H1 (cell line): ENCODE measurements around the gene AGPAT3. TPM values are rescaled to one million over a fixed set of nuclear protein-coding genes. Genes with fewer than 3 reads are reported as not detected.

Source experiments
- CTCF ChIA-PET: fragments of 300-600 bp; sonication (Branson Sonifier 250); formaldehyde crosslinking; loops from one replicate; lab custom pipeline; 2021; ENCODE audit not compliant: partially characterized antibody; lab: Charles Lee
- POLR2A ChIA-PET: fragments of 300-600 bp; sonication (Branson Sonifier 250); formaldehyde crosslinking; loops from one replicate; lab custom pipeline; 2021; ENCODE audit warnings: inconsistent platforms; ENCODE audit not compliant: partially characterized antibody; lab: Charles Lee
- DNase-seq, 2 experiments: peaks; one replicate each; pipeline versions ENCODE4 v3.0.0 to v3.0.0-alpha.2; 2010 to 2022; ENCODE audit warnings: low spot score in 2 of 2, low read depth in 1 of 2, mixed read lengths in 1 of 2
- FAIRE-seq: peaks from 2 replicates; lab custom pipeline; 2011; peaks lifted over from hg19 to GRCh38; lab: Jason Lieb, UNC
- H2AFZ ChIP-seq: 2 replicates; pipeline ENCODE4 v1.8.1; 2012; ENCODE audit warnings: low read length, inconsistent platforms
- H2AK5ac ChIP-seq: 2 replicates; pipeline ENCODE4 v1.6.1; 2013; ENCODE audit warnings: low read depth, low read length
- H2BK120ac ChIP-seq: replicated peaks from 2 replicates; pipeline ENCODE3; 2013; ENCODE audit warnings: low read depth, low read length, inconsistent platforms
- H2BK12ac ChIP-seq: 2 replicates; pipeline ENCODE4 v1.6.1; 2013; ENCODE audit warnings: low read depth, low read length
- H2BK15ac ChIP-seq: 2 replicates; pipeline ENCODE4 v1.6.1; 2013; ENCODE audit warnings: low read length
- H2BK20ac ChIP-seq: 2 replicates; pipeline ENCODE4 v1.6.1; 2013; ENCODE audit warnings: low read length
- H2BK5ac ChIP-seq: 2 replicates; pipeline ENCODE4 v1.6.1; 2013; ENCODE audit warnings: low read depth, low read length
- H3K14ac ChIP-seq: 2 replicates; pipeline ENCODE4 v1.6.1; 2013; ENCODE audit warnings: inconsistent platforms; ENCODE audit not compliant: insufficient read length
- H3K18ac ChIP-seq: 2 replicates; pipeline ENCODE4 v1.6.1; 2013; ENCODE audit warnings: low read length; ENCODE audit errors: extremely low read depth
- H3K23ac ChIP-seq: 2 replicates; pipeline ENCODE4 v1.6.1; 2013; ENCODE audit warnings: inconsistent platforms; ENCODE audit not compliant: insufficient read length
- H3K23me2 ChIP-seq: 2 replicates; pipeline ENCODE4 v1.6.1; 2013; ENCODE audit warnings: low read depth, low read length
- H3K27ac ChIP-seq: 2 replicates; pipeline ENCODE4 v1.6.1; 2011; ENCODE audit warnings: low read depth, low read length, inconsistent platforms
- H3K27me3 ChIP-seq, 4 experiments: replicated peaks in 1 of 4; 1 replicate in 1 of 4; 2 replicates in 3 of 4; pipeline versions ENCODE4 v1.6.1 to v1.8.1; 2011 to 2013; ENCODE audit warnings: low read length in 3 of 4, mild to moderate bottlenecking in 3 of 4, inconsistent platforms in 2 of 4, mixed read lengths in 2 of 4, moderate library complexity in 1 of 4; ENCODE audit not compliant: control insufficient read depth in 3 of 4, insufficient read depth in 3 of 4; ENCODE audit errors: extremely low read depth in 1 of 4
- H3K36me3 ChIP-seq, 4 experiments: 2 replicates each; pipeline versions ENCODE4 v1.6.1 to v1.8.1; 2011 to 2013; ENCODE audit warnings: mild to moderate bottlenecking in 4 of 4, low read length in 3 of 4, moderate library complexity in 2 of 4, control low read depth in 1 of 4, inconsistent platforms in 1 of 4; ENCODE audit not compliant: insufficient read depth in 4 of 4, control insufficient read depth in 2 of 4
- H3K4ac ChIP-seq: replicated peaks from 2 replicates; pipeline ENCODE3; 2013; ENCODE audit warnings: low read length, low read depth, mixed read lengths, inconsistent platforms; ENCODE audit not compliant: insufficient read length
- H3K4me1 ChIP-seq, 4 experiments: replicated peaks in 1 of 4; 1 replicate in 1 of 4; 2 replicates in 3 of 4; pipeline versions ENCODE4 v1.6.1 to v1.8.1; 2011 to 2013; ENCODE audit warnings: low read length in 3 of 4, inconsistent platforms in 2 of 4, mixed read lengths in 1 of 4; ENCODE audit not compliant: insufficient read depth in 4 of 4, control insufficient read depth in 3 of 4
- H3K4me2 ChIP-seq, 2 experiments: 2 replicates each; pipeline versions ENCODE4 v1.6.1 to v1.8.1; 2011 to 2013; ENCODE audit warnings: low read depth in 2 of 2, low read length in 2 of 2, control low read depth in 1 of 2, inconsistent platforms in 1 of 2, mild to moderate bottlenecking in 1 of 2; ENCODE audit not compliant: insufficient read depth in 1 of 2
- H3K4me3 ChIP-seq, 4 experiments: fragments of 200-600, 300-600 bp in 1 of 4; sonication (generic), shearing (Covaris generic), sonication (Bioruptor Twin) in 1 of 4; 2 replicates each; pipeline versions ENCODE4 v1.5.1 to v1.8.1; 2011 to 2016; ENCODE audit warnings: low read length in 4 of 4, low read depth in 3 of 4, control low read depth in 2 of 4, inconsistent platforms in 2 of 4, mild to moderate bottlenecking in 2 of 4, mixed read lengths in 1 of 4, moderate library complexity in 1 of 4; ENCODE audit not compliant: insufficient read depth in 2 of 4; ENCODE audit errors: extremely low read depth in 1 of 4
- H3K56ac ChIP-seq: replicated peaks from 2 replicates; pipeline ENCODE3; 2013; ENCODE audit warnings: low read depth, mild to moderate bottlenecking, mixed read lengths, low read length, inconsistent platforms; ENCODE audit not compliant: insufficient read length
- H3K79me1 ChIP-seq: 2 replicates; pipeline ENCODE4 v1.6.1; 2013; ENCODE audit warnings: low read depth, low read length, control low read depth
- H3K79me2 ChIP-seq, 2 experiments: 2 replicates each; pipeline versions ENCODE4 v1.6.1 to v1.8.1; 2012 to 2013; ENCODE audit warnings: low read length in 2 of 2, mild to moderate bottlenecking in 2 of 2, inconsistent platforms in 1 of 2; ENCODE audit not compliant: insufficient read depth in 2 of 2, control insufficient read depth in 1 of 2
- H3K9ac ChIP-seq, 4 experiments: replicated peaks in 1 of 4; 1 replicate in 1 of 4; 2 replicates in 3 of 4; pipeline versions ENCODE4 v1.6.1 to v1.8.1; 2011 to 2013; ENCODE audit warnings: low read depth in 3 of 4, low read length in 3 of 4, control low read depth in 2 of 4, mild to moderate bottlenecking in 2 of 4, moderate library complexity in 2 of 4, inconsistent platforms in 1 of 4; ENCODE audit errors: extremely low read depth in 1 of 4
- H3K9me3 ChIP-seq, 2 experiments: 2 replicates each; pipeline versions ENCODE4 v1.6.1 to v1.8.1; 2012 to 2013; ENCODE audit warnings: mild to moderate bottlenecking in 2 of 2, moderate library complexity in 2 of 2, control low read depth in 1 of 2, inconsistent platforms in 1 of 2, low read depth in 1 of 2, low read length in 1 of 2, mixed read lengths in 1 of 2; ENCODE audit not compliant: insufficient read depth in 2 of 2
- H4K20me1 ChIP-seq, 2 experiments: replicated peaks in 1 of 2; 2 replicates each; pipeline versions ENCODE3 to v1.8.1; 2011 to 2013; ENCODE audit warnings: inconsistent platforms in 2 of 2, low read length in 2 of 2, mild to moderate bottlenecking in 1 of 2; ENCODE audit not compliant: insufficient read depth in 2 of 2, control insufficient read depth in 1 of 2
- H4K5ac ChIP-seq: 2 replicates; pipeline ENCODE4 v1.6.1; 2013; ENCODE audit warnings: low read length, low read depth, mixed read lengths, inconsistent platforms; ENCODE audit not compliant: insufficient read length
- H4K8ac ChIP-seq: 2 replicates; pipeline ENCODE4 v1.8.0; 2013; ENCODE audit warnings: mild to moderate bottlenecking, moderate library complexity, low read length, inconsistent platforms; ENCODE audit not compliant: insufficient read depth; ENCODE audit errors: extremely low read depth
- H4K91ac ChIP-seq: replicated peaks from 2 replicates; pipeline ENCODE3; 2013; ENCODE audit warnings: low read length, mixed read lengths, inconsistent platforms; ENCODE audit not compliant: insufficient read length
- BACH1 ChIP-seq: IDR thresholded peaks from 2 replicates; pipeline ENCODE4 v1.6.1; 2012; ENCODE audit warnings: low read length, improper control_type of control experiment
- POLR2A ChIP-seq, 2 experiments: IDR thresholded peaks; 1 replicate in 1 of 2; 2 replicates in 1 of 2; pipeline ENCODE4 v1.6.1; 2011; ENCODE audit warnings: low read depth in 2 of 2, low read length in 2 of 2, mild to moderate bottlenecking in 2 of 2; ENCODE audit errors: control extremely low read depth in 1 of 2
- RFX5 ChIP-seq: IDR thresholded peaks from 2 replicates; pipeline ENCODE4 v1.6.1; 2011; ENCODE audit warnings: low read depth, low read length, improper control_type of control experiment, borderline replicate concordance
- RXRA ChIP-seq: IDR thresholded peaks from 2 replicates; pipeline ENCODE4 v1.6.1; 2011; ENCODE audit warnings: low read depth, mild to moderate bottlenecking, low read length, moderate library complexity; ENCODE audit not compliant: insufficient read depth
- TAF1 ChIP-seq: IDR thresholded peaks from 2 replicates; pipeline ENCODE4 v1.6.1; 2011; ENCODE audit warnings: mild to moderate bottlenecking, low read depth, low read length
- TBP ChIP-seq: IDR thresholded peaks from 2 replicates; pipeline ENCODE4 v1.6.1; 2011; ENCODE audit warnings: low read depth, low read length, improper control_type of control experiment
- WGBS, 2 experiments: shearing (Covaris generic) in 1 of 2; methylation state at CpG; one replicate each; pipeline versions ENCODE4 v1.1.6 to v1.1.7; 2013 to 2015; ENCODE audit warnings: low lambda C conversion rate in 2 of 2, mixed read lengths in 2 of 2, inconsistent platforms in 1 of 2, low coverage in 1 of 2, missing lambda C conversion rate in 1 of 2; ENCODE audit not compliant: insufficient replicate concordance in 2 of 2, insufficient coverage in 1 of 2, insufficient read length in 1 of 2; ENCODE audit errors: extremely low coverage in 1 of 2, missing lambda C conversion rate in 1 of 2; 5-methylcytosine and 5-hydroxymethylcytosine counted together
- polyA plus RNA-seq, 7 experiments: library from polyadenylated mRNA; depleted of rRNA in 3 of 7; stranded (reverse) in 5 of 7; unstranded in 2 of 7; fragments of >200 nt in 5 of 7; fragments of 200-250 nt in 2 of 7; gene quantifications; 1 replicate in 5 of 7; 2 replicates in 1 of 7; 4 replicates in 1 of 7; pipeline versions ENCODE4 v1.2.1 to v1.2.3, GENCODE V29; 2011 to 2013; ENCODE audit warnings: missing spikeins in 2 of 7, mixed read lengths in 2 of 7
- total RNA-seq: library from RNA; stranded (reverse); fragmentation: NEBNext Ultra II Directional; extraction: Animal tissue kit (Norgen Biotek cat#: 25700); gene quantifications from 2 replicates; pipeline ENCODE4 v1.2.1, GENCODE V29; 2021

The AGPAT3 gene
- total and polyA plus RNA-seq, 2 of the 8 experiments (the other 6 are each of a cell fraction or from before 2014, with no cell fraction given), result 5.8 to 7.3 TPM

- no peak overlapping the region for H2AFZ ChIP-seq
- H3K4me2 ChIP-seq, result no peak overlapping the region
- no peaks in the 10 kb centered on the region for H3K36me3 ChIP-seq
- 96% methylated on average over 6 of the region's 6 CpGs; no CpG with 5 or more reads in 1 of the 2 experiments for WGBS, 2 experiments
- no peak overlapping the region for H2BK15ac ChIP-seq
- TF ChIP-seq POLR2A (IDR thresholded peaks at IDR 0.05; ENCODE audit: control extremely low read depth in 1 of 2, low read depth in 2 of 2, low read length in 2 of 2) (no peak), RXRA (no peak), RFX5 (no peak), BACH1 (no peak), TBP (no peak), TAF1 (no peak)
- TF ChIP-seq, all 59 proteins: peak for 0
- Histone ChIP-seq H3K9me3 (peaks cover 3 to 10% of the 10 kb centered on the region in 2 experiments; a peak in 1 of 4 replicates), H3K79me2 (no peaks in the 10 kb centered on the region), H3K23ac (no peak overlapping the region), H4K20me1 (no peaks in the 10 kb centered on the region), H3K9ac (no peak overlapping the region), H2BK5ac (no peak overlapping the region), H3K56ac (no peak overlapping the region), H3K27me3 (no peaks in the 10 kb centered on the region), H3K4me1 (no peaks in the 10 kb centered on the region; a peak in 1 of 7 replicates), H4K91ac (no peak overlapping the region), H2BK20ac (no peak overlapping the region), H3K27ac (no peak overlapping the region), H3K14ac (no peak overlapping the region), H2AK5ac (no peak overlapping the region), H3K23me2 (no peaks in the 10 kb centered on the region), H2BK120ac (no peak overlapping the region), H2BK12ac (no peak overlapping the region), H3K79me1 (0 out of 2 replicates have a peak, but pooled peaks cover 2% of the 10 kb centered on the region), H3K4me3 (no peak overlapping the region), H3K18ac (no peak overlapping the region), H3K4ac (no peak overlapping the region), H4K8ac (no peak overlapping the region), H4K5ac (no peak overlapping the region)
- FAIRE-seq (no peak), DNase-seq (no peak)
- ChIA-PET CTCF (interaction anchor here (1.0 to 1.2 kb wide), 3 partner anchors 9 to 39 kb away, joined by 3 to 5 read pairs (median 3); no protein-coding TSS in a partner anchor), POLR2A (no interaction called here)
Measured at GRCh38 chr21:43902441-43902840, 37.4 kb downstream of the AGPAT3 start.
